ENCODE measurements around the gene MAP3K20.
A peak's percentile ranks its signal among the peaks of the same experiment; 100 is the strongest.
"Not testable (repeated sequence)": the region's sequence is repeated elsewhere in the genome, so short reads cannot be mapped to it uniquely, and the experiment has no call there.

Gene MAP3K20

DNA sequence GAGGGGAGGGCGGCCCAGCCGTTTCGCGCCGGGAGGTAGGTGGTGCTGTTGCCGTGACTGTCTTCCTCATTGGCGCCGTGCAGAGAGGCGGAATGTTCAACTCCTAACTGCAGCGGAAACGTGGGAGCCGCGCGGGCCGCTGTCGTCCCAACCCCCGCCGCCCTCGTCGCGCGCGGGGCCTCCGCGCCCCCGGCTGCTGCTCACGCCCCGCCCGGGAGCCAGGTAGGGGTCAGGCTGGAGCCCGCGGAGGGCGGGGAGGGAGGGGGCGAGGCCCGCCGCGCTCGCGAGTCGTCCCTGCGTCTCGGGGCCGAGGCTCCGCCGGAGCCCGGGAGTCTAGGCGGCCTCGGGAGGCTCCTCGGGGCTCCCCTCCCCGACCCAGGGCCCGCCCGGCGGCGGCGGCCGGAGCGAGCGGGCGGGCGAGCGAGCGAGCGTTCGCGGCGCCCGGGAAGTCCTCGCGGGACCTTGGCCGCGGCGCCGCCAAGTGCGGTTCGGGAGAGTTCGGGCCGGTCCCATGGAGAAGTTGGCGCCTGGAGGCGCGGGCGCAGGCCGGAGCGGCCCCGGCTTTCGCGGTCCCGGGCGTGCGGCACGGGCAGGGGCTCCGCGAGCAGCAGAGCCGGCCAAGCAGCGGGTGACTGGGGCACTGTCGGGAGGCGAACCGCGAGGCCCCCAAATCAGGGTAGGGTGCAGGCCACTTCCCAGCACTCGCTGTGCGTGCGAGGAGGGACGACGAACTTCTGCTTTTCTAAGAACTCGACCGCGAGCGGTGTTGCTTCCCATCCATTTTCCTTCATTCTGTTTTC, at the start of gene MAP3K20:
Gene MAP3K20 (plus strand): TSS at position 66 of the 800 bp plus-strand sequence. CDS start 15,186 bp downstream, outside the sequence.
- DNase-seq (ENCODE audit: low read depth in 2 of 2, low spot score in 1 of 2): peak in 1 of 2 donors; percentile 10

DNA sequence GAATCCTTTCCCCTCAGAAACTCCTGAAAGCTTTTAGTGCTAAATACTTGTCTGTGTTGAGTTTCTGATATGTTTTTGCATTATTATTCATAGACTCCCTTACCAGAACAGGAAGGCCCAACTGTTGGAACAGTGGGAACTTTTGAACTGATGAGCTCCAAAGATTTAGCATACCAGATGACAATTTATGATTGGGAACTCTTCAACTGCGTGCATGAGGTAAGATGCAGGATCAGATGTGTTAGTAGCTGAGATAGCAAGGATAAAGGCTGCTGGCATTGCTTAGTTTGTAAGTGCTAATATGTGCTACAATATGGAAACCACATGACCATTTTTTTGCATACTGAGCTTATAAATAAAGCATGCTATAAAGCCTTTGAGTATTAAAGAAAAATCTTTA, 49.2 kb upstream of the MAP3K20 start:
- DNase-seq (ENCODE audit: low read depth in 2 of 2, low spot score in 1 of 2): no peak

GRCh38 chr2:173027181-173028128, 48.2 kb upstream of the MAP3K20 start:
- DNase-seq (ENCODE audit: low read depth in 2 of 2, low spot score in 1 of 2): peak; percentile 50 to 51

DNA sequence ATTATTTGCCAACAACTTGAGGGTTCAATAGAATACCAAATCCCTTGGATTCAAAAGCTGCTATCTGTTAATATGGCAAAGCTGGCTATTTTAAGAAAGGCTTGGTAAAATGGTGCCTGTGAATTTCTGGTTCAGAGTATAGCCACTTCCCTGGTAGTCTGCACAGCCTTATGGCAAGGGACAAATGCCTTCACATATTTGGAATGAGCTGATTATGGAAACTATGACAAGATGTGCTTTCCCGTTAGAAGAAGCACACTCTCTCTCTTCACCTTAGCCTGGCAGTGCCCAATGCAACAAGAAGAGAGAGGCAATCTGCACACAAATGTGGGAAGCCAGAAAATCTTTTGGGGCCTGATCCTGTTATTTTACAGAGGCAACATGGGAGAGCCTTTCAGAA, 47.5 kb upstream of the MAP3K20 start:
- no peak for DNase-seq (ENCODE audit: low read depth in 2 of 2, low spot score in 1 of 2)

DNA sequence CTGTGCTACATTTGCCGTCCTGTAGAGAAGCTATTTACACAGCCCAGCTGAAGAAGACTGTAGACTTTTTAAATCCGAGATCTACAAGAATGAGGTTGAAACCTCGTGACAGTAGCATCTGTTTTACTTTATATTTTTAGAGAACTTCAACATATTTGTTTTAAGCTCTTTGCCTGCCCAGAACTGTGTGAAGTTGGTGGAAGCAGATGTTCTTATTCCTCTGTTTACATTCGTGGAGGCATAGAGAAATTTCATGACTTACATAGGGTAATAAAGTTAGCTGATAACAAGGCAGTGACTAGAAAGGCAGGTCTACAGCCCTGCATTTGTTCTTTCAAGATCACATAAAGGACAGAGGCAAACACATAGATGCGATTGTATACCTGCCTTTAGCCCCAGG, 47.0 kb upstream of the MAP3K20 start:
- DNase-seq (ENCODE audit: low read depth in 2 of 2, low spot score in 1 of 2): no peak

DNA sequence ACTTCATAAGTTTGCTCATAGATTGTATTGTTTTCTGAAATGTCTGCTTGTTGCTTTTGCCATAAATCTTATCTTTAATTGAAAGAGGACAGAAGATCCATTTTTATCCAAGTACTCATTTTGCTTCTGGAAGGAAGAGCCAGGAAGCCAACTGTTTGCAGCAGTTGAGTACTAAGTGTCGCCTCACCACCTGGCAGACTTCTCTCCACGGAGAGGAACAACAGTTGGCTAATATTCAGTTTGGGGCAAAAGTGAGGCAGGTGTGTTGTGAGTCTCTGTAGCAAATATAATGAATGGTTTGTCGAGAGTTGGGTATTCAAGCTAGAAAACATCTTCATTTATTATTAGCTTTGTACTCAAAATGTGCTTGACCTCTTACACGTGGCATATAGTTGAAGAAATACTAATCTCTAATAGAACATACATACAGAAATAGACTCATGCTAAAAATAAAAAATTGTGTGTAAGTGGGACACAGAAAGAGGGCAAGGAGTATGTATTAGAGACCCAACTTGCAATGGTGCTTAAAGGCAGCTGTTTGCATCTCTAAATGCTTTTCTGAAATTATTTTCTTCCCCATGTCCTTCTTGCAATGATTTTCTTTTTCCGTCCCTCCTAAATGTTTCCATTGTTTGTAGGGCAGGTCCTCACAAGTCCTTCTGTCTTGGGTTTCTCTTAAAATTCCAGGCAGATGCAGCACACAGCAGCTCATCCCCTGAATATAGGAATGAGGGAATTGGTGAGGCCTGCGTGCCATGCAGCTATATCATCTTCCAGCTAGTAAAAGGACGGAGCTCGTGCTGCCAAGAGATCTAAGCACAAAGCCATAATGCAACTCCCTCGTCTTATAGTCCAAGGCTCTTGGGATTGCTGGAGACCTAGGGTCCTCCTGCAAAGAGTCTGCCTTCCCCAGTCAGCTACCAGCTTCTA, 44.8 kb upstream of the MAP3K20 start:
- DNase-seq (ENCODE audit: low read depth in 2 of 2, low spot score in 1 of 2): no peak

DNA sequence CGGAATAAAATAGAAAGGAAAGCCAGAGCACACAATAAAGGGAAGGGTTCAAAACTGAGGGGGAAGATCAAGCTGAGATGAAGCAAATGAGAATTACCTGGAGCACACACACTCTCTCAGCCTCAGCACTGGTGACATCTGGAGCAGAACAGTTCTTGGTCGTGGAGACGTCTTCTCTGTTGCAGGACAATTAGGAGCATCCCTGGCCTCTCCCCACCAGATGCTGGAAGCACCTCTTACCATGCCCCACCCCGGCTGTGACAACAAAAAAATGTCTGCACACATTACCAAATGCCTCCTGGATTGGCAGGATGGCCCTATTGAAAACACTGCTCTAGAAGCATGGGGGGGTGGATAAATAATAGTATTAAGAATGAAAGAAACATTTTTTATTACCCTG, 43.6 kb upstream of the MAP3K20 start:
- no peak for DNase-seq (ENCODE audit: low read depth in 2 of 2, low spot score in 1 of 2)

DNA sequence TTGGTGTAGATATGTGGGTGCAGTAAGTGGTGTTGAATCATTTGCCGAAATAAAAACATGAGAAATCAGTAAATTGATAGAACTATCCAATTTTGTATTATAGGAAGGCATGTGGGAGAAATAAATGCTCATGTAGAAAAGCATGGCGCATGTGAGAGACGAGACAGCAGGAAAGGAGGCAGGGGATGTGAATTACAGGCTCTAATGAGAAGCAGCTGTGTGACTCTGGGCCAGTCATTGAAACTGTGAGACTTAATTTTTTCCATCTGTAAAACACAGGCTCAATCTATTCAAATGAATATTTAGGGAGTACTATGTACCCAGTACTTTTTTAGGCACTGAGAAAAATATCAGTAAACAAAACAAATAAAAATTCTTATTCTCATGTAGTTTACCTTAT, 42.6 kb upstream of the MAP3K20 start:
- DNase-seq (ENCODE audit: low read depth in 2 of 2, low spot score in 1 of 2): no peak

- no peak for DNase-seq (ENCODE audit: low read depth in 2 of 2, low spot score in 1 of 2)
These were observed 41.5 kb upstream of the MAP3K20 start for GRCh38 chr2:173034143-173034542.

DNA sequence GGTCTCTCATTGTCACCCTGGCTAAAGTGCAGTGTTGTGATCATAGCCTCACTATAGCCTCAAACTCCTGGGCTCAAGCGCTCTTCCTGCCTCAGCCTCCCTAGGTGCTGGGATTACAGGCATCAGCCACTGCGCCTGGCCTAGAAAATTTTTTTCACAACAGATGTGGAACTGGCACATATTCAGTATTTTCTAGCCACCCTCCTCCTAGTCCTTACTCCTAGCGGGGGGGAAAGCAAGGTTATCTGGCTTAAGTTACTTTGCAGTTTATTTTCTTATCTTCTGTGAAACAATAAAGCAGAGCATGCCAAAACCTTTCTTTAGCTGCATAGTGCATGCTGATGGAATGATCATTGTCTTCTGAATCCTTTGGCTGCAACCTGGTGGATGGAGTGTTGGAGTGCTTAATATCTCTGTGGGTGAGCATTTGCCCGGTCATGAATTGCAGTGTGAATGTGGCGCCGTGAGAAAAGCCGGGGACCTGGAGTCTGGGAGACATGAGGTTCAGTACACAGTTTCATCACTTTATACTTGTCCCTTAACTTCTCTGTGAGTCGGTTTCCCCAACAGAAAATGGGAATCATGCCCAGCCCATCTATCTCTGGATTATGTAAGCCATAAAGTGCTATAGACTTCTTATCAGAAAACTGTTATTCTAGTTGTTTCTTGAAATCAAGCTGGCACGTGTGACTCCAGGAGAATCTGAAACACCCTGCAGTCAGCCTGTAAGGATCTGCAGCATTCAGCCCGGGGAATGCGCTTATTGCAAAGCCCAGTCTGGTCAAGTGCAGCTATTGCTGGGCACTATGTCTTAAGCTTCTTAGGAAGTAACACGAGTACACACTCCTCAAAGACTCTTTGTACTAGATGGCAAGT, 38.2 kb upstream of the MAP3K20 start:
- no peak for DNase-seq (ENCODE audit: low read depth in 2 of 2, low spot score in 1 of 2)

GRCh38 chr2:173038257-173038656, 37.4 kb upstream of the MAP3K20 start:
- DNase-seq (ENCODE audit: low read depth in 2 of 2, low spot score in 1 of 2): not testable (repeated sequence)

DNA sequence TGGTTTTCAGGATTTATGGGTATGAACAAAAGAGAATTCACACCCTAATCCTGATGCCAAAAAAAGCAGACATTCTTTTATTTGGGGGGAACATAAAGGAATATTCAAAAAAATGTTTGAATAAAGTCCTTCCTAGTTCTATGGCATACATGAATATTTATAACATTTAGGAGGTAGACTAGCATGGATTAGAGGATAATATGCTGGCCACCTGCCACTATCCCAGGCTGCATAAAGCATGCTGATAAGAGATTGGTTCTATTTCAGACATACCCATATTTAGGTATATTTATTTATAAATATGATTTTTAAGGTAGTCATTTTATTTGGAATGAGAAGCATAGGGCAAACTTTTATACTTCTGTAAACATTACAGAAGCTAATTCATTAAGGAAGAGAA, 34.9 kb upstream of the MAP3K20 start:
- DNase-seq (ENCODE audit: low read depth in 2 of 2, low spot score in 1 of 2): no peak

- no peak for DNase-seq (ENCODE audit: low read depth in 2 of 2, low spot score in 1 of 2)
These were observed 32.2 kb upstream of the MAP3K20 start for GRCh38 chr2:173043476-173043875.

GRCh38 chr2:173043897-173044519, 31.6 kb upstream of the MAP3K20 start:
- DNase-seq (ENCODE audit: low read depth in 2 of 2, low spot score in 1 of 2): no peak

- no peak for DNase-seq (ENCODE audit: low read depth in 2 of 2, low spot score in 1 of 2)
These were observed 31.0 kb upstream of the MAP3K20 start for GRCh38 chr2:173044686-173045085.

- DNase-seq (ENCODE audit: low read depth in 2 of 2, low spot score in 1 of 2): no peak
These were observed 30.5 kb upstream of the MAP3K20 start for GRCh38 chr2:173045181-173045580.

DNA sequence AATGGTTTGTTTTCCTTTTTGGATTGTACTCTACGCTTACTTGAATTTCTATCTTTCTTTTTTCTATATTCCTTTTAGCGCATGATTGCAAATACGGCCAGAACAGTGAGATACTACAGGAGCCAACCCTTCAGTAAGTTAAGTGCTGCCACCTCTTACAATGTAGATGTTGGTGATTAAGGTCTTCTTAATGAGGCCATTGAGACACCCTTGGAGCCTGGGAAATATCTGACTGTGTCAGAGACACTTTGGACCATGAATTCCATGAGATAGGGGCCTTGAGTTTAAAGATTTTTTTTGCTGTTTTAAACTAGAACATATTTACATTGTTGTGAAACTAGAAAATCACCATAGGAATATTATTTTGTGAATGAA, 27.1 kb upstream of the MAP3K20 start:
- no peak for DNase-seq (ENCODE audit: low read depth in 2 of 2, low spot score in 1 of 2)

GRCh38 chr2:173048897-173049661, 26.6 kb upstream of the MAP3K20 start:
- DNase-seq (ENCODE audit: low read depth in 2 of 2, low spot score in 1 of 2): no peak

- DNase-seq (ENCODE audit: low read depth in 2 of 2, low spot score in 1 of 2): no peak
These were observed 25.8 kb upstream of the MAP3K20 start for GRCh38 chr2:173049831-173050230.

All from stimulated activated CD8-positive, alpha-beta memory T cell treated with anti-CD3 and anti-CD28 coated beads, Interleukin-4, amount 100 ng/mL, for 1 hour (primary cell).